ENCODE measurements around the gene BACH2. TPM values are rescaled to one million over a fixed set of nuclear protein-coding genes. Genes with fewer than 3 reads are reported as not detected.

BACH2 gene
- total RNA-seq, 1 donor from 2014 or later = 7.8 TPM

- DNase-seq (ENCODE audit: low spot score) = no peak
- Mint-ChIP-seq H3K27me3 (ENCODE audit: low read depth) (no peaks in the 10 kb centered on the region), H3K36me3 (ENCODE audit: low read depth) (peaks cover 7% of the 10 kb centered on the region), H3K27ac (ENCODE audit: unreplicated experiment) (no peak overlapping the region), H3K4me1 (ENCODE audit: low read depth) (no peaks in the 10 kb centered on the region), H3K9me3 (ENCODE audit: low read depth) (peaks cover 11% of the 10 kb centered on the region), H3K4me3 (ENCODE audit: unreplicated experiment) (no peak overlapping the region)
- TF ChIP-seq CTCF (IDR thresholded peaks at IDR 0.05) = no peak
Observed at GRCh38 chr6:90049295-90049694, 247.3 kb downstream of the BACH2 start.

GRCh38 chr6:90048206-90048967 lies 248.3 kb downstream of the BACH2 start:
- TF ChIP-seq CTCF (IDR thresholded peaks at IDR 0.05) = no peak
- Mint-ChIP-seq H3K36me3 (ENCODE audit: low read depth) (peaks cover 2% of the 10 kb centered on the region), H3K4me3 (ENCODE audit: unreplicated experiment) (no peak overlapping the region), H3K27me3 (ENCODE audit: low read depth) (no peaks in the 10 kb centered on the region), H3K9me3 (ENCODE audit: low read depth) (peaks cover 4% of the 10 kb centered on the region), H3K4me1 (ENCODE audit: low read depth) (no peaks in the 10 kb centered on the region), H3K27ac (ENCODE audit: unreplicated experiment) (no peak overlapping the region)
- no peak for DNase-seq (ENCODE audit: low spot score)

DNA sequence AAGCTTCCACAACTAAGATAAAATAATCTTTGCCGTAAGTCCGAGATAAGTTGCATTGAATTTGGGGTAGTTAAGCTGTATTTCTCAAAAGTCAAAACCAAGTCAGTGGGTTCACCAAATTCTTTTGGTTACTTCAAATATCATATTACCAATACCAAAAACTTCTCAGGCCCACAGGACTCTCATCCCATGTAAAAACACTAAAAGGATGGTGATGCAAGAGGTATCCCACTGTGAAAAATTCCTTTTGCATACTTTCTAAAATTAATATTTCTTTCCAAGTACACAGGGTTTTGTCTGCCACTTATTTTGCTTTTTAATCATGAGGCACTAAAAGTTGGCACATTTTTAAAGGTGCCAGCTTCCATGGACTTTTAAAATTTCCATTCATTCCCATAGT lies 251.1 kb downstream of the BACH2 start:
- H3K27ac Mint-ChIP-seq (ENCODE audit: unreplicated experiment) = no peak overlapping the region
- H3K9me3 Mint-ChIP-seq (ENCODE audit: low read depth) = no peaks in the 10 kb centered on the region
- no peak for DNase-seq (ENCODE audit: low spot score)
- H3K27me3 Mint-ChIP-seq (ENCODE audit: low read depth) = no peaks in the 10 kb centered on the region
- peaks cover 6% of the 10 kb centered on the region for H3K4me1 Mint-ChIP-seq (ENCODE audit: low read depth)
- no peaks in the 10 kb centered on the region for H3K36me3 Mint-ChIP-seq (ENCODE audit: low read depth)
- no peak overlapping the region for H3K4me3 Mint-ChIP-seq (ENCODE audit: unreplicated experiment)
- no peak for TF ChIP-seq CTCF (IDR thresholded peaks at IDR 0.05)

GRCh38 chr6:90044833-90045381 lies 251.7 kb downstream of the BACH2 start:
- no peak for TF ChIP-seq CTCF (IDR thresholded peaks at IDR 0.05)
- DNase-seq (ENCODE audit: low spot score) = no peak
- Mint-ChIP-seq H3K27me3 (ENCODE audit: low read depth) (no peaks in the 10 kb centered on the region), H3K9me3 (ENCODE audit: low read depth) (no peaks in the 10 kb centered on the region), H3K36me3 (ENCODE audit: low read depth) (no peaks in the 10 kb centered on the region), H3K27ac (ENCODE audit: unreplicated experiment) (no peak overlapping the region), H3K4me1 (ENCODE audit: low read depth) (peaks cover 13% of the 10 kb centered on the region), H3K4me3 (ENCODE audit: unreplicated experiment) (no peak overlapping the region)

- Mint-ChIP-seq H3K4me1 (ENCODE audit: low read depth) (peaks cover 18% of the 10 kb centered on the region), H3K9me3 (ENCODE audit: low read depth) (no peaks in the 10 kb centered on the region), H3K27me3 (ENCODE audit: low read depth) (no peaks in the 10 kb centered on the region), H3K4me3 (ENCODE audit: unreplicated experiment) (no peak overlapping the region), H3K27ac (ENCODE audit: unreplicated experiment) (no peak overlapping the region), H3K36me3 (ENCODE audit: low read depth) (no peaks in the 10 kb centered on the region)
- TF ChIP-seq CTCF (IDR thresholded peaks at IDR 0.05) = no peak
- no peak for DNase-seq (ENCODE audit: low spot score)
Observed at GRCh38 chr6:90044182-90044832, 252.3 kb downstream of the BACH2 start.

All from chondrocyte (in vitro differentiated cells).